Measurements from ENCODE around the gene WNT16.

Gene WNT16

DNA sequence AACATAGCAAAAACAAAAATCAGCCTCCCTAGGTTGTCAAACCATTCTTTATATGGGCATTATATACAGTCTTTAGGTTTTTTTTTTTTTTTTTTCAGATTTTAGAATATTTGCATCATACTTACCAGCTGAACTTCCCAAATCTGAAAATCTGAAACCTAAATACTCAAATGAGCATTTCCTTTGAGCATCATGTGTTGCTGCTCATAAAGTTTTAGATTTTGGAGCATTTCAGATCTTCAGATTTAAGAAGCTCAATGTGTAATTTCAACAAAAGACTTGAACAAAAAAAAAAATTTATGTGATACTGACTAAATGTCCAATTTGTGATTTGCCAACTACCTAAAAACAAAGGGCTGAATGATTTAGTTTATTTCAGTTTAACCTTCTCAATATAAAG lies 53.7 kb downstream of the WNT16 start:
- H3K4me3 ChIP-seq (replicated peaks in 1 of 2; ENCODE audit: low read depth in 2 of 2, low read length in 2 of 2), result no peak overlapping the region
- TF ChIP-seq, protein P1, sequence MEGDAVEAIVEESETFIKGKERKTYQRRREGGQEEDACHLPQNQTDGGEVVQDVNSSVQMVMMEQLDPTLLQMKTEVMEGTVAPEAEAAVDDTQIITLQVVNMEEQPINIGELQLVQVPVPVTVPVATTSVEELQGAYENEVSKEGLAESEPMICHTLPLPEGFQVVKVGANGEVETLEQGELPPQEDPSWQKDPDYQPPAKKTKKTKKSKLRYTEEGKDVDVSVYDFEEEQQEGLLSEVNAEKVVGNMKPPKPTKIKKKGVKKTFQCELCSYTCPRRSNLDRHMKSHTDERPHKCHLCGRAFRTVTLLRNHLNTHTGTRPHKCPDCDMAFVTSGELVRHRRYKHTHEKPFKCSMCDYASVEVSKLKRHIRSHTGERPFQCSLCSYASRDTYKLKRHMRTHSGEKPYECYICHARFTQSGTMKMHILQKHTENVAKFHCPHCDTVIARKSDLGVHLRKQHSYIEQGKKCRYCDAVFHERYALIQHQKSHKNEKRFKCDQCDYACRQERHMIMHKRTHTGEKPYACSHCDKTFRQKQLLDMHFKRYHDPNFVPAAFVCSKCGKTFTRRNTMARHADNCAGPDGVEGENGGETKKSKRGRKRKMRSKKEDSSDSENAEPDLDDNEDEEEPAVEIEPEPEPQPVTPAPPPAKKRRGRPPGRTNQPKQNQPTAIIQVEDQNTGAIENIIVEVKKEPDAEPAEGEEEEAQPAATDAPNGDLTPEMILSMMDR (IDR thresholded peaks at IDR 0.05; ENCODE audit: low read depth, low read length), result no peak
- DNase-seq (ENCODE audit: low read depth in 2 of 2), result no peak

DNA sequence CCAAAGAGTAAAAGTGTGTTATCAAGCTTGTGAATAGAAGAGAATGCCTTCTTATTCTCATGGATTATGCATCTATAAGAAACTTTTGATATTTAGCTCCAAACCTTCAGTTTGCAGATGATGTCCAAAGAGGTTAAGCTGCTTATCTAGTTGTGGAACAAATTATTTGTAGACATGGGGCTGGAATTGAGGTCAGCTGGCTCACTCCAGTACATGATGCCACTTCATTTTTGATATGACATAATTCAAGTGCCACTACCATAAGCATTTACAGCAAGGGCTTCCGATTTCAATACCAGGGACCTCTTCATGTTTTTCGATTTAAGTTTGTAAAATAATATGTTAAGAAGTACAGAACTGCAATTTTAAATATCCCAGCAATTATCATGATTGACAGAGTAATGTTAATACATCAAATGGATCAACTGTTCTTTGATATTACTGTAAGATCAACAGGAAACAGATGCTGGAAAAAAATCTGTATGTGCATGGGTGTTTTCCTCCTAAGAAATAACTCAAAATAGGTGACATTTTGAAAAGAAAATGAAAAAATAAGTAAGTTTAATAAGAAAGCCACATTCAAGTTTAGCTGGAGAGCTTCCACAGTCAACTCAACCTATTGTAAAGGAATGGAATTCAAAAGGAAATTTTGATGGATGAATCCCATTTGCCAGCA lies 54.6 kb downstream of the WNT16 start:
- H3K4me3 ChIP-seq (replicated peaks in 1 of 2; ENCODE audit: low read depth in 2 of 2, low read length in 2 of 2), result no peak overlapping the region
- no peak for DNase-seq (ENCODE audit: low read depth in 2 of 2)
- TF ChIP-seq, protein P1 (IDR thresholded peaks at IDR 0.05; ENCODE audit: low read depth, low read length), result no peak

DNA sequence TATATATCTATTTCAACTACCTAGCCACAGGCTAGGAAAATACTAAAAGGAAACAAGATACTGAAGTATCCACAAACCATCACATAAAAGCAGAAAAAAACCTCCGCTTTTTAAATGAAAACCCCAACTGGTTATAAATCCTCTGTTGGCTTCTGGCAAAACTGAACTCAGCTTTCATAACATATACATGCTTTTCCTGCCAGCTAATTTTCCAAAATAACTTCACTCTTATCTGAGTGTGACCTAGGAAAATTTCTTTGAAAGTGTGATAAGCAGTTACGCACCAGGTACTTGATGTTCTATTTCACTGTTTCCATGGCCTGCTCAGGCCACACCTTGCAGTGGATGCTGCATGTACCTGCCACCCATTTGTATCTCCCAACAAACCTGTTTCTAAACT lies 55.5 kb downstream of the WNT16 start:
- DNase-seq (ENCODE audit: low read depth in 2 of 2), result no peak
- H3K4me3 ChIP-seq (replicated peaks in 1 of 2; ENCODE audit: low read depth in 2 of 2, low read length in 2 of 2), result no peak overlapping the region
- TF ChIP-seq, protein P1 (IDR thresholded peaks at IDR 0.05; ENCODE audit: low read depth, low read length), result no peak

DNA sequence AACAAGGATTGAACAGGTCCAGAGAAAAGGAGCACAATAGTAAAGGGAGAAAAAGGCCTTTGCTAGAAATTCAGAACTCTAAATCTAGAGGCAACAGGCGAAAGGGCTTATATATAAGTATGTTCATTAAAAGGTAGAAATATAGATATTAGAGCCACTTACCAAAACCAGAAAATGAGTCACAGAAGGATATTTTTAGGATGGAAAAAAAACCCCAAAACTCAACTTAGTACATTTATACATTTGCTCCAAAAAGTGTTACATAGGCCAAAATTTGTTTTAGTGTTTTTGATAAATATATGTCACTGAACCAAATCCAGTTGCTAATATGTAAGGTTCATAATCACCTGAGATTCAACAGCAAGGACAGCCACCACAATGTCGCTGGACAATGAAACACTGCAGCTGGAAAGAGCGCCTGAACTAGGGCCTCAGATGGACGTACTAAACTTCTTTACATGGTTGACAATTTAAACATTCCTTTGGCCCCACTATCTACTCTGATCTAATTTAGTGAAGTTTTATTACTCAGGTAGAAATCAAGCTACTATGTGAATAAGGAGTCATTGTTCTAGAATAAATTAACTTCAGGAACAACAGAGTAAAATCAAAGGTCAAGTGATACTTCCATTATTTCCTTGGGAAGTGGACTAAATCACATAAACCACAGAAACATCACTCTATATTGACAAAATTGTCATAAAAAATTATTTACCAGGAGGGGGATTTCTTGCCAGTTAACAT lies 56.4 kb downstream of the WNT16 start:
- DNase-seq (ENCODE audit: low read depth in 2 of 2), result no peak
- H3K4me3 ChIP-seq (replicated peaks in 1 of 2; ENCODE audit: low read depth in 2 of 2, low read length in 2 of 2), result no peak overlapping the region
- TF ChIP-seq, protein P1 (IDR thresholded peaks at IDR 0.05; ENCODE audit: low read depth, low read length), result no peak

DNA sequence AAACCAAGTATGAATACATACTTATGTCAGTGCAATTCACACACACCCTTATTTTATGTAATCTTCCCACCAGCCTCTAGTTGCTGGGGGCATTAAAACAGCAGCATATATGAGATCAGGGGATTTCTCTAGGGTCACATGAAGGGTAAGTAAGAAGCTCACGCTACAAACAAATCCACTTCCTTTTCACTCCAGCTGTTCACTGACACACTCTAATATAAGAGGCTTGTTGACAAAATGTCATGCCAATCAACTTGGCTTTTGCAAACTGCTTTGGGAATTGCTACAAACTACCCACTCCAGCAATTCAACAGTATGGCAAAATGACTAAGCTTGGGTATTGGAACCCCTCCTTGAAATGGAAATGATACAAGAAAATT lies 57.0 kb downstream of the WNT16 start:
- peak; percentile 34 to 35 for DNase-seq (ENCODE audit: low read depth in 2 of 2)
- TF ChIP-seq, protein P1 (IDR thresholded peaks at IDR 0.05; ENCODE audit: low read depth, low read length), result no peak
- no peak overlapping the region for H3K4me3 ChIP-seq (replicated peaks in 1 of 2; ENCODE audit: low read depth in 2 of 2, low read length in 2 of 2)

DNA sequence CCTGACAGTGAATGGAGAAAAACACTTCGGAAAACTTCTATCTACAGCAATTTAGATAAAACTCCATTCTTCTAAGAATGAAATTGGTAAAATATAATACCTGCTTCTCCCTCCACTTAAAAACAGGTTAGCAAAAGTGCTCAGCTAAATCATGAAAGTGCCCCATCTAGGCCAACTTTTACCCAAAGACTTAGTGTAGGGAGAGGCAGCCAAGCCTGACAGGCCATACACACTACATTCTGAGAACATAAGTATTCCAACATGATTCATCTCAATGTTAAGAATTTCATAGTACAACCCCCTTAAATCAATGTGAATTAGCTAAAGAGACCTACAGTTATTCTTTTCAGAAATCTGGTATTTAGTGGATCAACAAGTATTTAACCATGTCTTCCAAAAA lies 60.1 kb downstream of the WNT16 start:
- DNase-seq (ENCODE audit: low read depth in 2 of 2), result no peak
- TF ChIP-seq, protein P1 (IDR thresholded peaks at IDR 0.05; ENCODE audit: low read depth, low read length), result no peak
- H3K4me3 ChIP-seq (replicated peaks in 1 of 2; ENCODE audit: low read depth in 2 of 2, low read length in 2 of 2), result no peak overlapping the region

Measured in cardiac fibroblast (primary cell).